Esophagus muscularis mucosa (tissue), 3 donors: ENCODE results near the gene LRRK1.

Experiments
- POLR2A ChIP-seq: fragments of 450-650 bp; IDR thresholded peaks from one replicate; pipeline ENCODE4 v1.6.1; 2017; ENCODE audit warnings: antibody characterized with exemption, moderate library complexity, mild to moderate bottlenecking, low read depth
- TF ChIP-seq, protein P1 (sequence below), 3 experiments: fragments of 200-600 bp in 2 of 3; fragments of 450-650 bp in 1 of 3; sonication (generic) in 2 of 3; IDR thresholded peaks; one replicate each; pipeline ENCODE4 v1.5.1; 2017 to 2019; ENCODE audit warnings: antibody characterized with exemption in 3 of 3, mild to moderate bottlenecking in 2 of 3, moderate library complexity in 1 of 3

DNA sequence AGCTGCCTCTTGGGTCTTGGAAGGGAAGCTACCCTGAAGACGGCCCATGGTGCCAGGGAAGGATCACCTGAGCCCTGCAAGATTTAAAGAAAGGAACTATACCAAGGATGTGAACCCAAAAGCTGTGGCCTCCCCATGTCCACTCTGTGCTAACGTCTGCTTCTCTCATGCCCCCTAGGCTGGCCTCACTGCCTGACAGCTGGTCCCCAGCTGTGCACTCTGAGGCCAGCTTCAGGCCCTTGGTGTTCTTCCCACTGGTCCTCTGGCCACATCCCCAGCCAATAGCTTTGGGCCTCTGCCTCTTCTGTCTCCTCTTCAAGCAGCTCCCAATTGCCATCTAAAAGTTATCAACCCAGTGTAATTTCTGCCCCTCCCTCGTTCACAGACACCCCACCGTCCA lies 5.2 kb upstream of the LRRK1 start:
- TF ChIP-seq, protein P1, sequence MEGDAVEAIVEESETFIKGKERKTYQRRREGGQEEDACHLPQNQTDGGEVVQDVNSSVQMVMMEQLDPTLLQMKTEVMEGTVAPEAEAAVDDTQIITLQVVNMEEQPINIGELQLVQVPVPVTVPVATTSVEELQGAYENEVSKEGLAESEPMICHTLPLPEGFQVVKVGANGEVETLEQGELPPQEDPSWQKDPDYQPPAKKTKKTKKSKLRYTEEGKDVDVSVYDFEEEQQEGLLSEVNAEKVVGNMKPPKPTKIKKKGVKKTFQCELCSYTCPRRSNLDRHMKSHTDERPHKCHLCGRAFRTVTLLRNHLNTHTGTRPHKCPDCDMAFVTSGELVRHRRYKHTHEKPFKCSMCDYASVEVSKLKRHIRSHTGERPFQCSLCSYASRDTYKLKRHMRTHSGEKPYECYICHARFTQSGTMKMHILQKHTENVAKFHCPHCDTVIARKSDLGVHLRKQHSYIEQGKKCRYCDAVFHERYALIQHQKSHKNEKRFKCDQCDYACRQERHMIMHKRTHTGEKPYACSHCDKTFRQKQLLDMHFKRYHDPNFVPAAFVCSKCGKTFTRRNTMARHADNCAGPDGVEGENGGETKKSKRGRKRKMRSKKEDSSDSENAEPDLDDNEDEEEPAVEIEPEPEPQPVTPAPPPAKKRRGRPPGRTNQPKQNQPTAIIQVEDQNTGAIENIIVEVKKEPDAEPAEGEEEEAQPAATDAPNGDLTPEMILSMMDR (IDR thresholded peaks at IDR 0.05) = no peak
- TF ChIP-seq POLR2A = no peak
